AG08396 (cell line): Measurements from ENCODE around the gene FADS2.
A peak's percentile ranks its signal among the peaks of the same experiment; 100 is the strongest.

Source experiments
- DNase-seq: peaks from one replicate; pipeline ENCODE4 v3.0.0; 2012; ENCODE audit warnings: low spot score, mixed read lengths

FADS2 gene

GRCh38 chr11:61827571-61828378 is at the start of gene FADS2:
TSS of gene FADS2 (plus strand) at chr11:61828300. CDS start at chr11:61828391, 91 bp downstream.
- peak; percentile 94 for DNase-seq

- DNase-seq, result peak; percentile 13
These were observed 49.7 kb upstream of the FADS2 start for GRCh38 chr11:61778357-61778886.

- no peak for DNase-seq
These were observed 49.0 kb upstream of the FADS2 start for GRCh38 chr11:61778920-61779650.

- DNase-seq, result peak; percentile 16
These were observed 48.2 kb upstream of the FADS2 start for GRCh38 chr11:61779666-61780525.

- peak; percentile 10 for DNase-seq
These were observed 47.4 kb upstream of the FADS2 start for GRCh38 chr11:61780581-61781162.

GRCh38 chr11:61781585-61781984 is 46.5 kb upstream of the FADS2 start:
- DNase-seq, result no peak

GRCh38 chr11:61782299-61782698 is 45.8 kb upstream of the FADS2 start:
- DNase-seq, result no peak

GRCh38 chr11:61782841-61783240 is 45.3 kb upstream of the FADS2 start:
- DNase-seq, result no peak

GRCh38 chr11:61783717-61784505 is 44.2 kb upstream of the FADS2 start:
- DNase-seq, result no peak

GRCh38 chr11:61784506-61784805 is 43.6 kb upstream of the FADS2 start:
- no peak for DNase-seq

- no peak for DNase-seq
These were observed 42.2 kb upstream of the FADS2 start for GRCh38 chr11:61785837-61786402.

- DNase-seq, result no peak
These were observed 40.1 kb upstream of the FADS2 start for GRCh38 chr11:61787928-61788491.

GRCh38 chr11:61791737-61792309 is 36.3 kb upstream of the FADS2 start:
- DNase-seq, result peak; percentile 89

GRCh38 chr11:61792310-61793082 is 35.6 kb upstream of the FADS2 start, which contains the start of the genes FEN1 and TMEM258:
TSS of gene FEN1 (plus strand) at chr11:61792911. CDS start at chr11:61795362, 2,451 bp downstream.
TSS of gene TMEM258 (minus strand) at chr11:61792599. CDS start at chr11:61792558, 41 bp downstream.
- DNase-seq, result peak; percentile 92

- DNase-seq, result no peak
These were observed 34.8 kb upstream of the FADS2 start for GRCh38 chr11:61793083-61793828.

- DNase-seq, result no peak
These were observed 34.3 kb upstream of the FADS2 start for GRCh38 chr11:61793829-61794204.

- DNase-seq, result no peak
These were observed 33.5 kb upstream of the FADS2 start for GRCh38 chr11:61794579-61794978.

- no peak for DNase-seq
These were observed 32.6 kb upstream of the FADS2 start for GRCh38 chr11:61795459-61795858.
